GM19239 (cell line): ENCODE data around the gene ENAH.

ENCODE experiments used
- DNase-seq: peaks from one replicate; pipeline ENCODE4 v3.0.0; 2011; ENCODE audit warnings: low spot score; ENCODE audit not compliant: insufficient read length
- FAIRE-seq: peaks from 2 replicates; lab custom pipeline; 2011; peaks lifted over from hg19 to GRCh38; lab: Jason Lieb, UNC

The ENAH gene

DNA sequence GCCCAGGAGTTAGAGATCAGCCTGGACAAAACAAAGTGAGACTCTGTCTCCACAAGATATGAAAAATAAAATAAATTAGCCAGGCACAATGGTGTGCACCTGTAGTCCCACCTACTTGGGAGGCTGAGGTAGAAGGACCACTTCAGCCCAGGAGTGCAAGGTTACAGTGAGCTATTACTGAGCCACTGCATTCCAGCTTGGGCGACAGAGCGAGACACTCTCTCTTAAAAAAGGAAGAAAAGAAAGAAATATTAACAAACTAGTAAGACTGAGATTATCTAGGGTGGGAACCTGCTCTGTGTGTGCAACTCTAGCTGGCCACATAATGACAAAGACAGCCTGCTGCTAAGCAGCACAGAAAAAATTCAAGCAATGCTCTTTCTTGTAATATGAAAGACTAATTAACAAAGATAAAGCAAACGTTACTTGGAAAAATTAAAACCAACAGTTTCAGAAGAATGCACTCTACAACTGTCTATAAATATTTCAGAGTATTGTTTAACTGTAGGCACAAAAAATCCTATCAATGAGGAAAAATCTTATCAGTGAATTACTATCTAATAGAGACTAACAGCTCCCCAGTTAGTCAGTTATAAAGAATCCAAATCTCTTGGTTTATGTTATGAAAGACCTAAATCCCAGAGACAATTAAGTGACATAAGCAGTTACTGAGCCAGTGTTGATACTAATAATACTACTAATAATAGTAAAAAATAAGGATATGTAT is 74.5 kb downstream of the ENAH start:
- FAIRE-seq = no peak

DNA sequence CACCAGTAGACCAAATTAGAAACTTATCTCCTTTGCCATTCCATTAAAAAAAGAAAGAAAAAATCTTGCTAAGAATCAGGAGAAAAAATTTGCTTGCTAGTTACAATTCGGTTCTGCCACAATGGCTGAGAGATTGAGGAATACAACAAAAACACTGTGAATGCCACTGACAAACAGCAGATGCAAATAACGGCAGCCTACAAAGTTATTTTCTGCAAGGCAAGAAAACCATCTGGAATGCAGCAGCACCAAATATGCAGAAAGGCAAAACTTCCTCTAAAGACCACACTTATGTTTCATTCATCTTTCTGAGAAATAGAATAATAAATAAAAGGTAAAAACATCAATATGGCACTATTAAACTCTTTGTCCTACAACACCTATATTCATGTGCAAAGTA is 75.7 kb downstream of the ENAH start:
- DNase-seq = no peak
- no peak for FAIRE-seq

More for the DNA sequence above, 74.5 kb downstream of the ENAH start:
- DNase-seq = no peak

DNA sequence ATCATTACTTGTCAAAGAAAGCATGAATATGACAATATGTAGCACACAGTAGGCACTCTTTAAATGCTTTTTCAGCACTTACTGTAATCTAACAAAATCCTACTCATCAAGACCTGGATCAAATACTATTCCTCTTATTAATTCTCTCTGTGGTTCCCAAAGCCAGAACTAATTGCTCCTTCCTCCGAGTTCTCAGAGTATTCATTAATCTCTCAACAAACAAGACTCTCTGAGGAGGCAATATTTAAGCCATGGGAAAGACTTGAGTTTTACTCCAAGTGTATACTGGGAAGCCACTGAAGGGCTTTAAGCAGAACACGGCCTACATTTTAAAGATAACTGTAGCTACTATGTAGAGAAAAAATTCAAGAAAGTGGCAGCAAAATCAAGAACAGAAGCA is 79.7 kb downstream of the ENAH start:
- FAIRE-seq (no peak), DNase-seq (no peak)

DNA sequence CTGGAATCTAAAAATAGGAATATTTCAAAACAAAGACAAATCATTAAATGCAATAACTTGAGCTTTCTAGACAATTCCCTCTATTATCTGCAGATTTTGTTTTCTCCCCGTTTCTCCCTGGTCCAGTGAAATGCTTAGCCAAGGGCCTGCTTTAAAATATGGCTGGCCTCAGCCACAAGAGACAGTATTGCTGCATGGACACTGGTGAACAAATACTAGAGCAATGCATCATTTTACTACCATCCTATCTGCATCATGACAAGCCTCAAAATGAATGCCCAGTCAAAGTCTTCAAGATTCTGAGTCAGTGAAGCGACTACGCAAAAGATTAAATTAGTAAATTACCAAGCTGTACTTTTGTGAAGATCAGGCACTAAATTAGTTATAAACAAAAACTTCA is 80.5 kb downstream of the ENAH start:
- no peak for DNase-seq
- no peak for FAIRE-seq

DNA sequence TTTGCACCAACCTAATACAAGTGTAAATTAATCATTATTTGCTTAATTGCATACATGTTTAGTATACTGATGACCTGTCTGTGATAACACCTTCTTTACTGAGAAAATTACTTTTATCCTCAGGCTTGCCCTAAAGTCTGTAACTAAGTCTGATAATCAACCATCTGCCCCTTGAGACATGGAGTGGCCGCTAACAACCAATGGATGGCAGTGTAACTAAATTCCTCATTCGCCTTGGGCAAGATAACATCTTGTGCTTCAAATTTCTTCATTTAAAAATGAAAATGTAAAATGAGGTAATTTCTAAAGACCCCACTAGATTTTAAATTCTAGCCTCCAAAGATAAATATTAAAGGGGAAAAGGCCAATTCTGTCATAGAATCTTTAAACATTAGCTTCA is 85.1 kb downstream of the ENAH start:
- FAIRE-seq (no peak), DNase-seq (no peak)

DNA sequence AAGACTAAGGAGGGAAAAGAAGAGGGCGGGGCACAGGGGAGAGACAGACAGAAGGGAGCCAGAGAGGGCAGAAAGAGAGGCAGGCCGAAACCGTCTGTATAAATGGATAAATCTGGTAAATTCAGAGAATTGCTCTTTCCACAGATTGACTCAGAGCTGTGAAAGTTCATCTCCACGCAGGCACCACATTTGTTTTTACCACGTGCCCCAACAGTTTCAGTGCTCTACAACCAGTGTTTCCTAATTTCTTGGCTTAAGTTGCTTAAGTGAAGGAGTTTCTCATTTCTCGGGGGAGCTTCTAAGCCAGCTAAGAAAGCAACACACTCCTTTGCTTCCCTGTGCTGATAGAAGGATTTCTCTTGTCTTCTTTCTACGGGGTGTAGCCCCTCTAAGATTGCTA is 87.1 kb downstream of the ENAH start:
- DNase-seq = no peak
- no peak for FAIRE-seq

DNA sequence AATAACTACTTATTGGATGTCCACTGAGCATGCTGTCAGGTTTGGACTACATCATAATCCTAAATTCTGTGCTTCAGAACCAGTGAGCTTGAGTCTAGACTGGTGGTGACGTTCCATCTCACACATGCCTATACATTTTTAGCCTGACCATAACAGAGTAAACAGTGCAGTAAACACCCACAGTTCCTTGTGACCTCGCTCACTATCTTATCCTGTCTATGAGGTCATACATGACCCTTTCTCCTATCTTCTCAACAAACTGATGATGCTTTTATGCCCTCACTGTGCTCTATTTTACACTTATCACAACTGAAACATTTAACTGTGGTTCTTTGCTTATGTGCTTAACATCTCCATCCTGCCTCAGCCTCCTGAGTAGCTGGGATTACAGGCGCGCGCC is 91.2 kb downstream of the ENAH start:
- no peak for FAIRE-seq
- no peak for DNase-seq

DNA sequence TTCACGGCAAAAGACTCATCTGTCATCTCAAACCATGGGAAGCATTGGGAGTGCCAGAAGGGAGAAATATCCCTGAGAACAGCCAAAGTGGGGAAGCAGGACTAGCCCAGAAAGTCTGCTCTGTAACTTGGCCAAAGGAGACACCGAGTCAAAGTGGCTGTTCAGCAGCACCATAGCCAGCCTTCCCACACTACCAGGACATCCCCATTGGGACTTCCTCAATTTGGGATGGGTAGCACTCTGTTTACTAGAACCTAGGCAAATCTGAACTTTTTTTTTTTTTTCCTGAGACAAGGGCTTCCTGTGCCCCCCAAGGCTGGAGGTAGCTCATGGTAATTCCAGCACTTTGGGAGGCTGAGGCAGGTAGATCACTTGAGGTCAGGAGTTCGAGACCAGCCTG is 93.0 kb downstream of the ENAH start:
- no peak for DNase-seq
- FAIRE-seq = no peak

DNA sequence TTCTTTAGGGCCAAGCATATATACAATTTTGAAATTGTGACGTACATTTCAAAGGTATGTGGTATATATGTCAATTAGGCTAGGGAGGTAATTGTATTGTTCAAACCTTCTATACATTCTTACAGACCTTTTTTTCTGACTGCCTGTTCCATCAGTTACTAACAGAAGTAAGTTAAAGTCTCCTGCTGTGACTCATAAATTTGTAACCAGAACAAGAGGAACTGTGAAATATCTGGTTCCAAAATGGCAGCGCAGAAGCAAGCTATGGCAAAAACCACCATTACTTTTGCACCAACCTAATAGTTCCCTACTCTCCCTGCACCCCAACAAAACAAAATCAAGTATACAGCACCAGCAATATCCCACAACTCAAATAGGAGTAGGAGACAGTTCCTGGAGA is 93.6 kb downstream of the ENAH start:
- DNase-seq = no peak
- no peak for FAIRE-seq

DNA sequence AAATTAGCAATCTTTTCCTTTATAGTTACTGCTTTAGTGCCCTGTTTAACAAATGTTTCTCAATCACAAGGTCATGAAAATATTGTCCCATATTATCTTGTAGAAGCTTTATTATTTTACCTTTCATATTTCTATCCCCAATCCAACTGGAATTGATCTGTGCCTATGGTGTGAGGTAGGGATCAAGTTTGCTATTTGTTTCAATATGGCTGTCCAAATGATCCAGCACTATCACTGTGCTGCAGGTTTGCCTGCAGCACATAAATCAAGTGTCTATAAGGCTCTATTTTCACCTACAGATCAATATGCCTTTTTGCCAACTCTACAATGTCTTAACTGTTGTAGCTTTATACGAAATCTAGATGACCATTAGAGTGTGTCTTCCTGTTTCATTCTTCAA is 96.2 kb downstream of the ENAH start:
- DNase-seq = no peak
- FAIRE-seq = no peak

DNA sequence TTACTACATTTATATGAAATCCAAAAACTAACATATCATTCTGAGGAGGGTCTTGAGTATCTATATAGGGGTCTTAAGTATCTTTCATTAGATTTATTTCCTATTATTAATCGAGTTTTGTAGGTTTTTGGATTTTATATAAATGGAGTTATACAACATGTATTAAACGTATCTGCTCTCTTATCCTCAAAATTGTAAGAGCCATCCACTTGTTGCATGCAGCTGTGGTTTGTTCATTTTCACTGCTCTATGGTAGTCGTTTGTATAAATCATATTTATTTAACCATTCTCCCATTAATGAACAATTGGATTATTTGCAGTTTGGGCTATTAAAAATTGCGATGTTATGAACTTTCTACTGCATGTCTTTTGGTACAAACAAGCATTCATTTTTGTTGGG is 97.1 kb downstream of the ENAH start:
- FAIRE-seq = no peak
- no peak for DNase-seq

DNA sequence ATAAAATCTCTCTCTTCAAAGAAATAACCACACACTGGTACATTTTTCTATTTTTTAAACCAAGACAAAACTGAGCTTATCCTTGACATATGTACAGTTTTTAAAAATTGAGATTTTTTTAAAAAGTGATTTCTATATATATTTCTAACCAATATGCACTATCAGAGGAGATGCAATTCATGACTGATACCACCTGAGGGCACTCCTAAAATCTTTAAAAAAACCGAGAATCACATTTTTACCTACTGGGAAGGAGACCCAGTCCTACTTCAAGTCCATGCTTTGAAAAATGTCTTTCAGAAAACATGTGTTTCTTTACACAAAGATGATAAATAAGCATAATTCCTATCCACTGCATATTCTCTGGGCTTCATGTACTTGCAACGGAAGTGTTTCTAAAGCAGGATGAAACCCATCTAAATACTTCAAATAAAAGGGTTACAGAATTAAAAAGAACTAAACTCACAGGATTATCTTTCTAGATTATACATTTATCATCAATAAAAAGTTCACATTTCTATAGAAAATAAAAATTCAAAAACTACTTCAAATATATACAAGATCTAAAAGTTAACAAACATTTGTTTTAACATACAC is 98.6 kb downstream of the ENAH start:
- FAIRE-seq (no peak), DNase-seq (no peak)

DNA sequence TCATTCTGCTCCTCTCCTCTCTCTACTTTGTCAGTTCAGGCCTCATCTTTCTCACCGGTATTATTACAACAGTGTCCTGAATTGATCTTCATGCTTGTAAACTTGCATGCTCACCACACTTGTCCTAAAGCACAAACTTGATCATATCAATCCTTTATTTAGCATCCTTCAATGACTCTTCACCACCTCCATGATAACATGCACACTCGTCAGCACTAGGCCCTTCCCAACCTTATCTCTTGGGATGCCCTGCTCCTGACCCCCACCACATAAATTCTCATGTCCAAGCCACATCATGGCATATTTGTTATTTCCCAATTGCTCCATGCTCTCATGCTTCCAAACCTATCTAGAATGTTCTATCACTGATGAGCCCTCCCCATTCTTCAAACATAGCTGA is 103.1 kb downstream of the ENAH start:
- no peak for DNase-seq
- no peak for FAIRE-seq

DNA sequence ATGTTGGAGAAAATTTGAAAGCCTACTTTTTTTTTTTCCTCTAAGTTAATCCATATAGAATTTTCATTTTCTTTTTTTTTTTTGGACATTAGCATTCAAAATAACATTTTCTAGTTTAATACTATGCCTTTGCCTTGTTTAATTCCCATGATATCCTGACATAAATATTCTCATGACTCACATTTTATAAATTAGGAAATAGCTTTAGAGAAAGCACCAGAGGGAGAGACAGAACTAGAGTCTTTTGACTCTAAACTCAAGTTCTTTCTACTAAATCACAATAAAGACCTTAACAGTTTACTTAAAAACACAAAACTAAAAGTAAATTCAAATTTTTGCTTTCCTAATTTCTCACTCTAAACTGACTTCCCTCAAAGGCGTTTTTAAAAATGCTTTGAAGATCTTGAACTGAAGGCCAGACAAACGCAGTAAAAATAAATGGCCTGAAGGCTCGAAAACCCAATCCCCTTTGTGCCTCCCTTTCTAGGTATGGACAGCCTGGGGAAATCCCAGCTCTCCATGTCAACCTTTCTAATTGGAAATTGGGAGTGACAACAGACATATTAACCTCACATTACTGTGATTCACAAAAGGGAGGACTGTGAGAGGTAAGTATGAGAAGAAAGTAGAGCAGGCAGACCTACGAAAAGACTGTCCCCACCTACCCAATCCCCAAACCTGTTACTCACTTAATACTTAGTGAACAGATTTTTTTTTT is 104.6 kb downstream of the ENAH start:
- no peak for FAIRE-seq
- no peak for DNase-seq

DNA sequence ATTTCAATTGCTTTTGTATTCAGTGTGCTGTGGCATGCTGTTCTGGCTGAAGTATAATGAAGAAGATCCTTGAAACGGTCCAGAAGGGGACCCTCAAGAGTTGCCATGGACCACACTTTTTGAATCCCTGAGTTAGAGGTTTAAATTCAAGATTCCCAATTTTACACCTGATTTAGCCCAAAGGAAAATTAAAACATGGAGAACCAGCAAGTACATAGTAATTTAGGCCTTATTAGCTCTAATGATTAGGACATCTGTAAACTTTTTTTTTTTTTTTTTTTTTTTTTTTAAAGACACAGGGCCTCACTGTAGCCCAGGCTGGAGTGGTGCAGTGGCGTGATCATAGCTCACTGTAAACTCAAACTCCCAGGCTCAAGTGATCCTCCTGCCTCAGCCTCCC is 107.3 kb downstream of the ENAH start:
- FAIRE-seq (no peak), DNase-seq (no peak)

DNA sequence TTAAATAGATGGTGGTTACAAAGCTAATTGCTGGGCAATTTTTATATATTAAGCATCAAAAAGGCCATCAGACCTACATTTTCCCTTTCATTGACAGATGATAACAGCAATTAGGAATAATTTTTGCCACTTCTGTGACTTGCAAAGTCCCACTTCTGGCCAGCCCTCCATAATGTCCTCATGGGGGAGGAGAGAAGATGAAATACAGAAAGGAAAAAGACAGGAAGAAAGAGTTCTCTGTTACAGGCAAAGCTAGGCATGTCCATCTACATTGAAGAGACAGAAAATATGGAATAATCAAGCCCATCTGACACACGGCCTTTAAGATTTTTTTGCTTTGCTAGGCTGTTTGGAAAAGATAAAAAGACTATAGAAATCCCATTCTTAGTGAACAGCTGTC is 108.0 kb downstream of the ENAH start:
- DNase-seq (no peak), FAIRE-seq (no peak)

DNA sequence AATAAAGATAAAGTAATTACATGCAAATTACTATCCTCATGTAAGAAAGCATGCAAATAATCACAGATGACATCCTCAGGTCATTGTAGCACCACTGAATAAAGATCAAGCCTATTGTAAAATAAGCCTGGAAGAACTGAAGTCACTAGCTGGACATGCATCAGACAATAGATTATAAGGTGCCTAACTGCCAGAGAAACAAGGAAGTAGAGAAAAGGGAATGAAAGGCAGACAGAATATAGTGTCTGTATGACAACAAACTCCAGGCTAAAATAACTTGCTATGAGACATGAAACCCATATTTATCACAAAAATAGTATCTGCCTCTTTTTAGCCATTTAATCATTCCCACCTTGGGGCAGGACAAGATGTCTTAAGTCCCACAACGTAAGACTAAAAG is 108.7 kb downstream of the ENAH start:
- DNase-seq = no peak
- no peak for FAIRE-seq

DNA sequence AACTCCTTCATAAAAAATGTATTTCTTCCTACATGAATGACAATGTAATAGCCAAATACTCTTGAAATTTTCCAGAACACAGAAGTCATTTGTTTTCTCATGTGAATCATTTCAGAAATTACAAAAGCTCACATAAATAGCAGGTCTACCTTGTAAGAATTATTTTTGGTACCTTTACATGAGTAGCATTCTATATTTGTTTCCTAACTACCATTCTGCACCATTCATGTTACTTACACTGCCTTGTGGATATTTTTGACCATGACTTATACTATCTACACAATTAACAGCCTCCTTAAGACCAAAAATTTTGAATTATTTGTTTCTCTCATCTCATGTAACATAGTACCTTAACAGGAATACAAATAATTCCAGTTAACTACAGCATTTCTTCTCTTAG is 109.6 kb downstream of the ENAH start:
- FAIRE-seq (no peak), DNase-seq (no peak)

DNA sequence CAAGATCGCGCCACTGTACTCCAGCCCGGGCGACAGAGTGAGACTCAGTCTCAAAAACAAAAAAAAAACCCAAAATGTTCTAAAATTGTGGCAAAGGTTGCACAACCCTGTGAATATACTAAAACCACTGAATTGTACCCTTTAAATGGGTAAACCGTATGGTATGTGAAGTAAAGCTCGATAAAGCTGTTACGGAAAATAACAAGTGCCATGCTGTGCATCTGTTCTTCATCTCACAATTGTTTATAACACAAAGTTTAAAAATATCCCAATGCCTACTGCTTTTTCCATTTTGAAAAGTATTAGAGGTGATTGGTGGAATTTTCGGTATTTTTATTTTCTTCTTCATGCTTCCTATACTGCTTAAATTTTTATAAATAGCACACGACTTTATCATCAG is 111.5 kb downstream of the ENAH start:
- FAIRE-seq = no peak
- DNase-seq = no peak

DNA sequence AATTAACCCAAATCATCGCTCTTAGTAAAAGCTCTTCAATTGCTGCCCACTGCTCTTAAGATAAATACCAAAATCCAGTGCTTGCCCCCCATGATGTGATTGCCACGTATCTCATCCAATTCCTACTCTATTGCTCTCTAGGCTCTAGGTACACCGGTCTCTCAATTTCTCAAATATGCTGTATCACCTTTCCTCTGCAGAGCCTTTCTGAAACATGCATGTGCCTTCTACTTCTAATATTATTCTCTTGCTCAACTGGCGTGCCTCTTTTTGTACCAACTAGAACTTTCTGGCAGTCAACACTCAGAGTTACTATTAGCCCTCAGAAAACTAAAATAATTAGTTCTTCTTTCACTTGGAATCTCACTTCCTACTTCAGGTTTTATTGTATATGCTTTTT is 113.3 kb downstream of the ENAH start:
- DNase-seq (no peak), FAIRE-seq (no peak)

DNA sequence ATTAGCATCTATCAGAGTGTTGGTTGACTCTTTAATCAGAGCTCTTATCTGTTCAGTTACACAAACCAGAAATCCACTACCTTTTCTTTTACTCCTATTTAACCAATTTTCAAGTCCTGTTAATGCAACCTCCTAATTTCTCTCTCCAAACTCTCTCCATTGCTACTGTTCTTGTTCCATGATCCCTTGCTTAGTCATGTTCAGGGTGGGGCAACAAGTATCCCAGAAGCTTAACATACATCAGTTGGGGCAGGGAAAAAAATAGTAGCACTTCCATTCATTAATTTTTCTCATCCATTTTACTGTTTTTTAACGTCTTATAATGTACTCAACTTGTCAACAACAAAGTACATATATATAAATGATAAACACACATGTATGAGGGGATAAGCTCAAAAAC is 113.9 kb downstream of the ENAH start:
- FAIRE-seq = no peak
- DNase-seq = no peak
